Transverse colon (tissue), 4 donors: Measurements from ENCODE around the gene TRIM14. TPM values are rescaled to one million over a fixed set of nuclear protein-coding genes. Genes with fewer than 3 reads are reported as not detected.
A peak's percentile ranks its signal among the peaks of the same experiment; 100 is the strongest.
"Not testable (repeated sequence)": the region's sequence is repeated elsewhere in the genome, so short reads cannot be mapped to it uniquely, and the experiment has no call there.

Experiments used
- DNase-seq: peaks from one replicate; pipeline ENCODE4 v3.0.0-alpha.2; 2019
- H3K27ac ChIP-seq, 4 donors: fragments of 200-600 bp; sonication (generic); 2 replicates each; pipeline ENCODE4 v1.5.1; 2016 to 2018; ENCODE audit warnings: inconsistent platforms in 4 of 4
- H3K27me3 ChIP-seq: fragments of 200-600 bp; sonication (generic); 2 replicates; pipeline ENCODE4 v1.5.1; 2017; ENCODE audit warnings: inconsistent platforms
- H3K36me3 ChIP-seq, 4 donors: fragments of 200-600 bp; sonication (generic); 2 replicates each; pipeline ENCODE4 v1.5.1; 2017 to 2019; ENCODE audit warnings: inconsistent platforms in 4 of 4
- H3K4me1 ChIP-seq, 4 donors: fragments of 200-600 bp; sonication (generic); 2 replicates each; pipeline ENCODE4 v1.5.1; 2017 to 2020; ENCODE audit warnings: inconsistent platforms in 4 of 4
- H3K4me3 ChIP-seq, 4 donors: fragments of 200-600 bp; sonication (generic); 1 replicate in 1 of 4; 2 replicates in 3 of 4; pipeline versions ENCODE4 v1.5.1 to v1.6.1; 2017 to 2019; ENCODE audit warnings: inconsistent platforms in 4 of 4
- H3K9me3 ChIP-seq, 2 donors: fragments of 200-600 bp; sonication (generic); 2 replicates each; pipeline ENCODE4 v1.5.1; 2017 to 2019; ENCODE audit warnings: inconsistent platforms in 2 of 2
- CTCF ChIP-seq, 5 experiments: fragments of 200-600 bp in 3 of 5; fragments of 450-650 bp in 2 of 5; sonication (generic) in 3 of 5; IDR thresholded peaks; 1 replicate in 2 of 5; 2 replicates in 3 of 5; pipeline ENCODE4 v1.5.1; 2016 to 2017; ENCODE audit warnings: antibody characterized with exemption in 5 of 5, inconsistent platforms in 3 of 5, mild to moderate bottlenecking in 2 of 5, moderate library complexity in 1 of 5
- EP300 ChIP-seq: sonication (generic); formaldehyde crosslinking; IDR thresholded peaks from one replicate; pipeline ENCODE4 v1.6.1; 2017; ENCODE audit warnings: antibody characterized with exemption, low read depth
- POLR2A ChIP-seq: fragments of 450-650 bp; IDR thresholded peaks from one replicate; pipeline ENCODE4 v1.6.1; 2016; ENCODE audit warnings: antibody characterized with exemption, mild to moderate bottlenecking, moderate library complexity
- POLR2AphosphoS5 ChIP-seq, 3 donors: sonication (generic); formaldehyde crosslinking; IDR thresholded peaks; one replicate each; pipeline ENCODE4 v1.6.1; 2016; ENCODE audit warnings: antibody characterized with exemption in 3 of 3
- WGBS, 2 donors: methylation state at CpG; one replicate each; pipeline ENCODE4 v1.1.5; 2018; ENCODE audit warnings: low coverage in 1 of 2; 5-methylcytosine and 5-hydroxymethylcytosine counted together
- in situ Hi-C, 4 donors: fragments of 200-750 bp; cut with MboI; loops; one replicate each; pipeline versions ENCODE4 v1.15.0 to v1.15.1; 2017; ENCODE audit warnings: low sequenced_read_pairs in 3 of 4, low pct_ligation_motif_present in 1 of 4, low pct_unique_long_range_greater_than_20kb in 1 of 4
- intact Hi-C: fragments of 100-400 bp; cut with DNase I; formaldehyde crosslinking; loops from one replicate; pipeline ENCODE4 v1.15.1; 2023; ENCODE audit warnings: low total_unique reads
- total RNA-seq, 4 donors: library from RNA; depleted of rRNA; stranded (reverse); fragments of >200 nt; gene quantifications; one replicate each; pipeline ENCODE4 v1.1.0, GENCODE V29; 2016

TRIM14 gene
- total RNA-seq, 4 donors from 2014 or later = 28.7 to 58.7 (median 53.8) TPM

- no peaks in the 10 kb centered on the region for H3K9me3 ChIP-seq
- no peak for TF ChIP-seq POLR2AphosphoS5 (IDR thresholded peaks at IDR 0.05)
- TF ChIP-seq EP300 = no peak
- TF ChIP-seq POLR2A = no peak
- no peak for TF ChIP-seq CTCF (IDR thresholded peaks at IDR 0.05)
- in situ Hi-C loops (no loop called here), intact Hi-C loops (no loop called here)
- no peaks in the 10 kb centered on the region for H3K27me3 ChIP-seq
- H3K4me3 ChIP-seq = no peak overlapping the region
- H3K36me3 ChIP-seq = no peaks in the 10 kb centered on the region
- H3K4me1 ChIP-seq = no peaks in the 10 kb centered on the region
- H3K27ac ChIP-seq = no peak overlapping the region
- DNase-seq = peak; percentile 5
- 87% methylated on average over 13 of the region's 13 CpGs; no CpG with 5 or more reads in 1 of the 2 donors for WGBS, 2 donors
Observed at GRCh38 chr9:98130576-98131228, 11.7 kb upstream of the TRIM14 start.

- in situ Hi-C loops, H3K36me3 ChIP-seq, H3K9me3 ChIP-seq, H3K27me3 ChIP-seq, H3K4me3 ChIP-seq, H3K4me1 ChIP-seq, intact Hi-C loops, H3K27ac ChIP-seq: not testable (repeated sequence)
- peak; percentile 1 for DNase-seq
- WGBS, 2 donors = 83 to 92% methylated on average over 4 of the region's 4 CpGs
Observed at GRCh38 chr9:98130060-98130459, 11.0 kb upstream of the TRIM14 start.

GRCh38 chr9:98129451-98129881 is 10.4 kb upstream of the TRIM14 start:
- no peak for TF ChIP-seq CTCF (IDR thresholded peaks at IDR 0.05)
- TF ChIP-seq POLR2A = no peak
- no peak for TF ChIP-seq POLR2AphosphoS5 (IDR thresholded peaks at IDR 0.05)
- TF ChIP-seq EP300 = no peak
- in situ Hi-C loops = no loop called here
- H3K36me3 ChIP-seq = no peaks in the 10 kb centered on the region
- H3K4me1 ChIP-seq = no peaks in the 10 kb centered on the region
- H3K9me3 ChIP-seq = no peaks in the 10 kb centered on the region
- intact Hi-C loops = no loop called here
- H3K27ac ChIP-seq = no peak overlapping the region
- peak; percentile 31 for DNase-seq
- WGBS, 2 donors = 33 to 86% methylated on average over 1 to 10 of the region's 10 CpGs
- H3K4me3 ChIP-seq = no peak overlapping the region
- no peaks in the 10 kb centered on the region for H3K27me3 ChIP-seq

GRCh38 chr9:98128316-98128715 is 9.3 kb upstream of the TRIM14 start:
- H3K27ac ChIP-seq = no peak overlapping the region
- no peak for TF ChIP-seq EP300
- no peak for TF ChIP-seq POLR2A
- TF ChIP-seq CTCF (IDR thresholded peaks at IDR 0.05) = no peak
- TF ChIP-seq POLR2AphosphoS5 (IDR thresholded peaks at IDR 0.05) = no peak
- intact Hi-C loops = no loop called here
- WGBS, 2 donors = 99 to 100% methylated on average over 1 to 16 of the region's 16 CpGs
- in situ Hi-C loops = no loop called here
- no peaks in the 10 kb centered on the region for H3K9me3 ChIP-seq
- no peaks in the 10 kb centered on the region for H3K27me3 ChIP-seq
- no peaks in the 10 kb centered on the region for H3K4me1 ChIP-seq
- H3K4me3 ChIP-seq = no peak overlapping the region
- H3K36me3 ChIP-seq = no peaks in the 10 kb centered on the region
- DNase-seq = no peak

GRCh38 chr9:98127226-98127625 is 8.2 kb upstream of the TRIM14 start:
- TF ChIP-seq CTCF (IDR thresholded peaks at IDR 0.05) = no peak
- no peak for TF ChIP-seq POLR2A
- no peak for TF ChIP-seq POLR2AphosphoS5 (IDR thresholded peaks at IDR 0.05)
- no peak for TF ChIP-seq EP300
- 94% methylated on average over 8 of the region's 8 CpGs; no CpG with 5 or more reads in 1 of the 2 donors for WGBS, 2 donors
- H3K9me3 ChIP-seq = no peaks in the 10 kb centered on the region
- no peak overlapping the region for H3K4me3 ChIP-seq
- H3K27ac ChIP-seq = no peak overlapping the region
- H3K4me1 ChIP-seq = no peaks in the 10 kb centered on the region
- no peak for DNase-seq
- in situ Hi-C loops (no loop called here), intact Hi-C loops (no loop called here)
- H3K27me3 ChIP-seq = no peaks in the 10 kb centered on the region
- H3K36me3 ChIP-seq = no peaks in the 10 kb centered on the region
